Astrocyte of the cerebellum (primary cell): ENCODE data around the gene FAM227B.
"Not testable (repeated sequence)": the region's sequence is repeated elsewhere in the genome, so short reads cannot be mapped to it uniquely, and the experiment has no call there.

ENCODE experiments used
- DNase-seq: peaks from one replicate; pipeline ENCODE4 v3.0.0-alpha.2; 2011; ENCODE audit warnings: low read depth
- H3K4me3 ChIP-seq: 2 replicates; pipeline ENCODE4 v1.5.1; 2011; ENCODE audit warnings: mild to moderate bottlenecking, low read depth, low read length, moderate library complexity
- CTCF ChIP-seq: IDR thresholded peaks from 2 replicates; pipeline ENCODE4 v1.5.1; 2012; ENCODE audit warnings: low read length, low read depth, moderate library complexity, mild to moderate bottlenecking; ENCODE audit errors: missing control alignments
- in situ Hi-C: cut with HindIII; loops from 2 replicates; pipeline ENCODE4 v1.10.0; 2017; ENCODE audit warnings: low sequenced_read_pairs

FAM227B gene

GRCh38 chr15:49473031-49473430 is 147.6 kb downstream of the FAM227B start:
- in situ Hi-C loops = no loop called here
- TF ChIP-seq CTCF = no peak
- DNase-seq = no peak
- no peak overlapping the region for H3K4me3 ChIP-seq

- TF ChIP-seq CTCF = no peak
- DNase-seq = no peak
- in situ Hi-C loops = no loop called here
- no peak overlapping the region for H3K4me3 ChIP-seq
Measured at GRCh38 chr15:49472338-49472737, 148.3 kb downstream of the FAM227B start.

- TF ChIP-seq CTCF = no peak
- H3K4me3 ChIP-seq = no peak overlapping the region
- no peak for DNase-seq
- in situ Hi-C loops = no loop called here
Measured at GRCh38 chr15:49471733-49472132, 148.9 kb downstream of the FAM227B start.

- in situ Hi-C loops, DNase-seq, H3K4me3 ChIP-seq: not testable (repeated sequence)
- TF ChIP-seq CTCF = peak; percentile 14
Measured at GRCh38 chr15:49471248-49471647, 149.4 kb downstream of the FAM227B start.

GRCh38 chr15:49468481-49468839 is 152.2 kb downstream of the FAM227B start:
- in situ Hi-C loops = no loop called here
- H3K4me3 ChIP-seq = no peak overlapping the region

GRCh38 chr15:49467746-49468480 is 152.7 kb downstream of the FAM227B start:
- in situ Hi-C loops = no loop called here
- H3K4me3 ChIP-seq = no peak overlapping the region
- no peak for TF ChIP-seq CTCF
- DNase-seq = no peak

More at GRCh38 chr15:49468481-49468839, 152.2 kb downstream of the FAM227B start:
- DNase-seq = no peak
- TF ChIP-seq CTCF = no peak
